IPS DF 4.7 (cell line): Measurements from ENCODE around the gene IL23R.

ENCODE experiments used
- DNase-seq: peaks from one replicate; pipeline ENCODE4 v3.0.0-alpha.2; 2013; ENCODE audit warnings: low spot score; ENCODE audit errors: extremely low read depth

Gene IL23R

GRCh38 chr1:67241200-67241746, 75.0 kb downstream of the IL23R start:
- no peak for DNase-seq

GRCh38 chr1:67242016-67242415, 75.8 kb downstream of the IL23R start:
- DNase-seq, result no peak

DNA sequence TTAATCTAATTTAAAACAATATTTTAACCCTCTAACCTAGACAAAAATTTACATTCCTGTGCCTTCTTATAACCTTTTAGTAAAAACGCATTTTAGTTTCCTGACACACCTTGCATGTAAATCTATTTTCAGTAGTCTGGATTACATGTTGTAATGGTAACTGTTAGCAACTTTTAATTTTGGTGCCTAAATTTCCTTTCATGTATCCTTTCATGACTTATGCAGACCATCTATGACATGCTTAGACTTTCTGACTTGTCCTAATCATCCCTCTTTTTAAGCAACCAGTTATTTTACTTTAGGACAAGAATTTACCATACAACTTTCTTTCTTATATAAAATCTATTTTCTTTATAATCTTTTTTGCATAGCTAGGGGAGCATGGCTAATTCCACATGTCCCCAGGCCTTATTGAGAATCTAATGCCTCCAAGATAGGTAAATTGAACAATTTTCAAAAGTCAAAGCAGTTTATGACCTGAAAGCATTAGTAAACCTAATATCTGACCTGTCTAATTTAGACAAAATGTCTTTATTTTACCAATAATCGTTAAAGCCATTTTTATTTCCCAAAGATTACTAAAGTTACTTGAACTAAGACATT, 83.9 kb downstream of the IL23R start:
- DNase-seq, result no peak

GRCh38 chr1:67256291-67257172, 90.3 kb downstream of the IL23R start:
- no peak for DNase-seq

DNA sequence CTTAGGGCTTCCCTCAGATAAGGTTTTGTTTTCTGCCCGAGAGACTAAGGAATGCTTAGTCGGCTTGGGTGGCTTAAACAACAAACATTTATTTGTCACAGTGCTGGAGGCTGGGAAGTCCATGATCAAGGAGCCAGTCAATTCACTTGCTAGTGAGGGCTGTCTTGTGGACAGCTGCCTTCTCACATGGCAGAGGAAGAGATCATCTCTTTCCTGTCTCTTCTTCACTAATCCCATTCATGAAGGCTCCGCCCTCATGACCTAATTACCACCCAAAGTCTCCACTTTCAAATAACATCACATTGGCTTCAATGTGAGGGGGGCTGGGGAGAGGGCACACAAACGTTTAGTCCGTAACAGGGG, 90.9 kb downstream of the IL23R start:
- DNase-seq, result no peak

GRCh38 chr1:67261680-67262079, 95.4 kb downstream of the IL23R start:
- DNase-seq, result no peak

- DNase-seq, result no peak
Observed at GRCh38 chr1:67262735-67263134, 96.5 kb downstream of the IL23R start.

GRCh38 chr1:67264152-67264551, 97.9 kb downstream of the IL23R start:
- no peak for DNase-seq

GRCh38 chr1:67264899-67265298, 98.6 kb downstream of the IL23R start:
- no peak for DNase-seq

DNA sequence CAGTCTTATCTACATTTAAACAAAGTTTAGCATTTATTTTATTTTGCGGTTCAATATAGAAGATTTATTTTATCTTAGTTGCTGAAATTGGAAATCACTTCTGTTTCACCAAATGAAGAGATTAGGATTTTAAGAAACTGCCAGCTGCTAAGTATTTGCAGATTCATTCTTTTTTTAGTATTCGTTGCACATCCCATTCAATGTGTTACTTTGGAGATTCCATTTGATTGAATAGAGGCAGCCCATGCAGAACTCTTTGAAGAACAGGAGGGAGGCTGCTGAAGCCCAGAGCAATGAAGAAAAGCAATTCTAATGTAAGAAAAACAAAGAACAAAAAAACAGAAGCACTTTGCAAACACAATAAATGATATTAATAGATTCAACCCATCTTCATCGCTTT, 102.8 kb downstream of the IL23R start:
- no peak for DNase-seq

GRCh38 chr1:67270541-67270940, 104.3 kb downstream of the IL23R start:
- no peak for DNase-seq

- DNase-seq, result no peak
Observed at GRCh38 chr1:67273591-67273990, 107.3 kb downstream of the IL23R start.

- DNase-seq, result no peak
Observed at GRCh38 chr1:67274623-67275325, 108.5 kb downstream of the IL23R start.

DNA sequence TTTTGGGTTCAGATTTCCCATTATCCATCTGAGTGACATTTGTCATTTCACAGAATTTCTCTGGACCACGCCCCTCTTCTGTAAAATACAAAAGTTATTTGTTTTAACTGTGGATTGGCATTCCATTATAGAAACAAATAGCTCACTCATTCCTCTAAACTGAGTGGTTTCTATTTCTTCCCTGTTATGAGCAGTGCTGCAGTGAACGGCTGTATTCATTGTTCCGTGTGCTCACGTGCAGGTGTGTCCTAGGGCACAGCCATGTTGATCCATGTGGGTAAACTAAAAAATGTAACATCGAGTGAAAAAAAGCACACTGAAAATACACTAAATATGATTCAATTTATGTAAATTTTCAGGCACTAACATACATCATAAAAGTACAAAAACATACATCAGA, 114.4 kb downstream of the IL23R start:
- DNase-seq, result no peak

- DNase-seq, result no peak
Observed at GRCh38 chr1:67281244-67281643, 115.0 kb downstream of the IL23R start.

DNA sequence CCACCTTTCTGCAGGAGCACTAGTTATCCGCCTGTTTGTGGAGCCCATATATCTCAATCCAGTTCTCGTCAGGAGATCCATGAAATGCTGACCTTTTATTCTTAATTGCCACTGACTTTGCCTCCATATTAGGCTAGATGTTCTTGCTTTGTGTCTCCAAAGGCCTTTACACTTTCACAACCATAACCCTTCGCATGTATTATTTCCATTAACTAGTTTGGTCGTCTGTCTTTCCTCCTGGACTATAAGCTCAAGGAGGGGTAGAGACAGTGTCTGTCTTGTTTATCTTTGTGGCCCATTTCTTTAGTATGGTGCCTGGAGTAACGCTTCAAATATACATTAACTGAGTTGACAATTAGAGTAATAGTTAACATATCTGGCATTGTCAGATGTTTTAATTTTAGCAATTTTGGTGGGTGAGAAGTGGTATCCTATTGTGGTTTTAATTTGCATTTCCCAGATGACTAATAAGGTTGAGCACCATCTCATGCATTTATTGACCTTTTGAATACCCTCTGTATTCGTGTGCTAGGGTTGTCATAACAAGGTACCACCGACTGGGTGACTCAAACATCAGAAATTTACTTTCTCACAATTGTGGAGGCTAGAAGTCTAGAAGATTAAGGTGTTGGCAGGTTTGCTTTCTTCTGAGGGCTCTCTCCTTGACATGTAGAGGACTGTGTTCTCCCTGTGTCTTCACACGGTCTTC, 119.7 kb downstream of the IL23R start:
- DNase-seq, result no peak

DNA sequence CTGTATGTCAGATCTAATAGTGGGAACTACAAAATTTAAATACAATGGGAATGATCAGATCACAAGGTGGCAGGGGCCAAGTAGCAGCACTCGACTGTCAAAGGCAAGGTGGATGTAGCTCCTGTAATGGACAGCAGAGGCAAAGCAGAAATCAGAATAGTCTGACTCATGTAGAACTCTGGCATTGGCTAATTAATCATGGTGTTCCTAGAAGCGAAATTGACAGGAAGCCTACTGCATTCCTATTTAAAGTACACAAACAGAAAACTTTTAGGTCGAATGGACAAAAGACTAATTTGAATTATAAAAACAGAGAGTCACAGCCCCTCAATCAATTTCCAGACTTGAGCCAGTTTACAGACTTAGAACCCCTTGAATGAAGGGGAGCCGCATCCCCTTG, 124.0 kb downstream of the IL23R start:
- DNase-seq, result no peak

GRCh38 chr1:67294836-67295617, 128.8 kb downstream of the IL23R start:
- no peak for DNase-seq

DNA sequence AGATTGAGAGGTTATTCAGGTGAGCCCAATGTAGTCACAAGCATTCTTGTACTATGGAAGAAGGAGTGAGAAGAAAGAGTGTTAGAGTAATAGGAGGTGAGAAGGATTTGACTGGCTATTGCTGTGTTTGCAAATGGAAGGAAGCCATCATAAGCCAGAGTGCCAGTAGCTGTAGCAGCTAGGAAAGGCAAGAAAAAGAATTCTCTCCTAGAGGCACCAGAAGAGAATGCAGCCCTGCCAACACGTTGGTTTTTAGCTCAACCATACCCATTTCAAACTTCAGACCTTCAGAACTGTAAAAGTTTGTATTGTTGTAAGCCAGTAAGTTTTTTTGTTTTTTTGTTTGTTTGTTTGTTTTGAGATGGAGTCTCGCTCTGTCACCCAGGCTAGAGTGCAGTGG, 132.5 kb downstream of the IL23R start:
- no peak for DNase-seq

- DNase-seq, result no peak
Observed at GRCh38 chr1:67299296-67299695, 133.0 kb downstream of the IL23R start.

DNA sequence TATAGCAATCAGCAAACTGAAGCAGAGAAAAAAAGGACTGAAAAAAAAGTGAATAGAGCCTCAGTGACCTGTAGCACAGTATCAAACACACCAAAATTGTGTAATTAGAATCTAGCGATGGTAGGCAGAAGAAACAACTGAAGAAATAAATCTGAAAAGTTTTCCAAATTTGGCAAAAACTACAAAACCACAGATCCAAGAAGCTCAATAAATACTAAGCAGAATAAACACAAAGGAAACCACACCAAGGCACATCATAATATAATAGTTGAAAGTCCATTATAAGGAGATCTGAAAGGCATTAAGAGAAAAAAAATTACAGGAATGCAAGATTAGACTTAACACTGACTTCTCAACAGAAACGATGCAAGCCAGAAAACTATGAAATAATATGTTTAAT, 134.3 kb downstream of the IL23R start:
- DNase-seq, result no peak
